ENCODE data around the gene ASCC3.

Gene ASCC3, protein sequence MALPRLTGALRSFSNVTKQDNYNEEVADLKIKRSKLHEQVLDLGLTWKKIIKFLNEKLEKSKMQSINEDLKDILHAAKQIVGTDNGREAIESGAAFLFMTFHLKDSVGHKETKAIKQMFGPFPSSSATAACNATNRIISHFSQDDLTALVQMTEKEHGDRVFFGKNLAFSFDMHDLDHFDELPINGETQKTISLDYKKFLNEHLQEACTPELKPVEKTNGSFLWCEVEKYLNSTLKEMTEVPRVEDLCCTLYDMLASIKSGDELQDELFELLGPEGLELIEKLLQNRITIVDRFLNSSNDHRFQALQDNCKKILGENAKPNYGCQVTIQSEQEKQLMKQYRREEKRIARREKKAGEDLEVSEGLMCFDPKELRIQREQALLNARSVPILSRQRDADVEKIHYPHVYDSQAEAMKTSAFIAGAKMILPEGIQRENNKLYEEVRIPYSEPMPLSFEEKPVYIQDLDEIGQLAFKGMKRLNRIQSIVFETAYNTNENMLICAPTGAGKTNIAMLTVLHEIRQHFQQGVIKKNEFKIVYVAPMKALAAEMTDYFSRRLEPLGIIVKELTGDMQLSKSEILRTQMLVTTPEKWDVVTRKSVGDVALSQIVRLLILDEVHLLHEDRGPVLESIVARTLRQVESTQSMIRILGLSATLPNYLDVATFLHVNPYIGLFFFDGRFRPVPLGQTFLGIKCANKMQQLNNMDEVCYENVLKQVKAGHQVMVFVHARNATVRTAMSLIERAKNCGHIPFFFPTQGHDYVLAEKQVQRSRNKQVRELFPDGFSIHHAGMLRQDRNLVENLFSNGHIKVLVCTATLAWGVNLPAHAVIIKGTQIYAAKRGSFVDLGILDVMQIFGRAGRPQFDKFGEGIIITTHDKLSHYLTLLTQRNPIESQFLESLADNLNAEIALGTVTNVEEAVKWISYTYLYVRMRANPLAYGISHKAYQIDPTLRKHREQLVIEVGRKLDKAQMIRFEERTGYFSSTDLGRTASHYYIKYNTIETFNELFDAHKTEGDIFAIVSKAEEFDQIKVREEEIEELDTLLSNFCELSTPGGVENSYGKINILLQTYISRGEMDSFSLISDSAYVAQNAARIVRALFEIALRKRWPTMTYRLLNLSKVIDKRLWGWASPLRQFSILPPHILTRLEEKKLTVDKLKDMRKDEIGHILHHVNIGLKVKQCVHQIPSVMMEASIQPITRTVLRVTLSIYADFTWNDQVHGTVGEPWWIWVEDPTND (N-terminal part only)

GRCh38 chr6:100880853-100881706 is at the start of gene ASCC3:
ASCC3 (minus strand) TSS chr6:100881329; CDS start chr6:100867997, 13,332 bp downstream.
- TF ChIP-seq GATA3 (IDR thresholded peaks at IDR 0.05; ENCODE audit: low read depth, low read length) = no peak
- TF ChIP-seq GATA2 (IDR thresholded peaks at IDR 0.05; ENCODE audit: low read depth, low read length) = no peak

DNA sequence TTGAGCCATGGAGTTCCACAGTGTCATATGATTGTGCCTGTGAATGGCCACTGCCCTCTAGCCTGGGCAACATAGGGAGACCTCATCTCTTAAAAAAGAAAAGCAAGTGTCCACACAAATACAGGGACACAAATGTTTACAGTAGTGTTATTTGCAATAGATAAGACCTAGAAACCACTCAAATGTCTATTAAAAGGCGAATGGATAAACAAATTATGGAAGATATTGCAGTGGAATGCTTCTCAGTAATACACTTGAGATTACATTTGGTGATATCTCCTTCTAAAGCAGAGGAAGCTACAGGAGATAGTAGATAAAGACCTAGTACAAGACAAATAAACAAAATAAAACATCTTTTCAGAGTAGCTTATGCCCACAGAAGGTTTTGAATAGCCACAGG is 44.6 kb upstream of the ASCC3 start:
- TF ChIP-seq GATA2 (IDR thresholded peaks at IDR 0.05; ENCODE audit: low read depth, low read length) = no peak
- no peak for TF ChIP-seq GATA3 (IDR thresholded peaks at IDR 0.05; ENCODE audit: low read depth, low read length)

GRCh38 chr6:100924534-100925227 is 43.6 kb upstream of the ASCC3 start:
- TF ChIP-seq GATA2 (IDR thresholded peaks at IDR 0.05; ENCODE audit: low read depth, low read length) = no peak
- no peak for TF ChIP-seq GATA3 (IDR thresholded peaks at IDR 0.05; ENCODE audit: low read depth, low read length)

DNA sequence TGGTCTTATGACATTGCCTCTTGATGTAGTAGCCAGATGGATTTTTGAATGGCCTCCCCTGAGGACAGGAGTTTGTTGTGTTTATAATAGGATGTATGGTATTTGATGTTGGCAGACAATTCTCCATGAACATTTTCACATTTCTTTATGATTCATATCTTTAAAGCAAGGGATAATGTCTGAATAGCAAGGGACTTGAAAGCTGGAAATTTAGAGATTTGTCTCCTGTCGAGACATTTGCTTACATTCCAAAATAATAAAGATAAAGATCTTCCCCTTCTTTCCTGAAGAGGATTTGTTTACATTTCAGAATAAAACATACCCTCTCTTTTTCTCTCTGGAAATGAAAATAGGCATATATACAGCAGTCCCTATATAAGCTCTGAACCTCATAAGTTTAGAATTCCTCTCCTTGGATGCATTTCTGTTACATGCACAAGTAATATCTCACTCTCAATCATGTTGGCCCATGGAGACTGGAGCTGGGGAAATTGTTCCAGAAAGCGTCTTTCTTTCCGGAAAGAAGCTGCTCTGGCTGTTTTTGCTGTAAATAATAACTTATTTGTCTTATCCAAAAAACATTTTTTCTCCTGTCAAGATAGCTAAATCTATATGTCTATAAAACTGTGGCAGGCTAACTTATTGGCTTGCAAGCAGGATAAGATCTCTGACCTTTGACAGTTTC is 42.5 kb upstream of the ASCC3 start:
- TF ChIP-seq GATA2 (IDR thresholded peaks at IDR 0.05; ENCODE audit: low read depth, low read length) (no peak), GATA3 (IDR thresholded peaks at IDR 0.05; ENCODE audit: low read depth, low read length) (no peak)

DNA sequence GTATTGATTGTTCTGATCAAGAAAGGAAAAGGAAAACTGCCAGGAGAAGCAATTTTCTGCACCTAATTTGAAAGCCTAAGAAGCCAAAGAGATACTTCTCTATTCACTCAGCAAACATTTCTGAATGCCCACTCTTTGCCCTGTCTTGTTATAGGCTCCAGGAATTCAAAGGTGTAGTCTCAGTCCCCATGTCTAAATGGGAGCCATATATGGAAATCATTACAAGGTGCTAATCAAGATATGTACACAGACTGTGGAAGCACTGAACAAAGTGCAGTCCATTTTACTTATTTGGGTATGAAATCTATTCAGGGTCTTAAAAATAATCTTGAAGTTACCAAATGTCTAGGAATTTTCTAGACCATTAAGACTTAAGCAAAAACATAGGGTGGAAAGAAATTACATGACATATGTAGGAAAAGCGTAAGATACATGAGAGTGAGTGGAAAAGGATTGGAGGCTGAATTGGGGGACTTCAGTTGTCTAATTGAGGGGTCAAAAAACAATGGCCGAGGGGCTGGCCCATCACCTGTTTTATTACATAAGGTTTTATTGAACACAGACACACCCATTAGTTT is 39.0 kb upstream of the ASCC3 start:
- TF ChIP-seq GATA2 (IDR thresholded peaks at IDR 0.05; ENCODE audit: low read depth, low read length) = no peak
- no peak for TF ChIP-seq GATA3 (IDR thresholded peaks at IDR 0.05; ENCODE audit: low read depth, low read length)

GRCh38 chr6:100918152-100918551 is 37.0 kb upstream of the ASCC3 start:
- TF ChIP-seq GATA3 (IDR thresholded peaks at IDR 0.05; ENCODE audit: low read depth, low read length) = no peak
- TF ChIP-seq GATA2 (IDR thresholded peaks at IDR 0.05; ENCODE audit: low read depth, low read length) = no peak

DNA sequence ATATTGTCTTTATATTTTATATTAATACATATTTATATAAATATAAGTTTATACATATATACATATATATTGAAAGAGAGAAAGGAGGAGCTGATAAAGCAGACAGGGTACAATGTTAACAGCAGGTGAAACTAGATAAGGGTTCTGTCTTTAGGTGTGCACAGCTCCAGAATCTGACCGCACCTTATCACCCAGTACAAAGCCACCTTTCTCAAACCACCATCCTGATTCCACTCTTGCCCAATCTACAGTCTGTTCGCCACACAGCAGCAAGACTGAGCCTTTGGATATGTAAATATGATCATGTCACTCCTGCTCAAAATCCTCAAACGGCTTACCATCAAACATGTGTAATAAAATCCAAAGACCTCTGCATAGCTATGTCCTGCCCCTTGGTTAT is 34.7 kb upstream of the ASCC3 start:
- TF ChIP-seq GATA2 (IDR thresholded peaks at IDR 0.05; ENCODE audit: low read depth, low read length) (no peak), GATA3 (IDR thresholded peaks at IDR 0.05; ENCODE audit: low read depth, low read length) (no peak)

- TF ChIP-seq GATA2 (IDR thresholded peaks at IDR 0.05; ENCODE audit: low read depth, low read length) (no peak), GATA3 (IDR thresholded peaks at IDR 0.05; ENCODE audit: low read depth, low read length) (no peak)
Observed at GRCh38 chr6:100913400-100914276, 32.5 kb upstream of the ASCC3 start.

DNA sequence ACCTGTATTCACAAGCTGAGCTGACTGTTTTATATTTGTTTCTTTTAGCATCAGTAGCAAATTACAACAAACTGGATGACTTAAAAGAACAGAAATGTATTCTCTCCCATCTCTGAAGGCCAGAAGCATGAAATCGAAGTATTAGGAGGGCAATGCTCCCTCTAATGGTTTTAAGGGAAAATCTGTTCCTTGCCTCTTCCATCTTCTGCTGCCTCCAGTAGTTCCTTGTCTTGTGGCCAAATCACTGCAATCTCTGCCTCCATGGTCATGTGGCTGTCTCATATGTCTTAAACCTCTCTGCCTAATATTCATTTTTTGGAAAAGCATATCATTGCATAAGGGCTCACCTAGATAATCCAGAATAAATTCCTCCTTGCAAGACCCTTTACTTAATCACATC is 25.2 kb upstream of the ASCC3 start:
- TF ChIP-seq GATA3 (IDR thresholded peaks at IDR 0.05; ENCODE audit: low read depth, low read length) (no peak), GATA2 (IDR thresholded peaks at IDR 0.05; ENCODE audit: low read depth, low read length) (no peak)

GRCh38 chr6:100905067-100905466 is 23.9 kb upstream of the ASCC3 start:
- TF ChIP-seq GATA2 (IDR thresholded peaks at IDR 0.05; ENCODE audit: low read depth, low read length) = no peak
- no peak for TF ChIP-seq GATA3 (IDR thresholded peaks at IDR 0.05; ENCODE audit: low read depth, low read length)

DNA sequence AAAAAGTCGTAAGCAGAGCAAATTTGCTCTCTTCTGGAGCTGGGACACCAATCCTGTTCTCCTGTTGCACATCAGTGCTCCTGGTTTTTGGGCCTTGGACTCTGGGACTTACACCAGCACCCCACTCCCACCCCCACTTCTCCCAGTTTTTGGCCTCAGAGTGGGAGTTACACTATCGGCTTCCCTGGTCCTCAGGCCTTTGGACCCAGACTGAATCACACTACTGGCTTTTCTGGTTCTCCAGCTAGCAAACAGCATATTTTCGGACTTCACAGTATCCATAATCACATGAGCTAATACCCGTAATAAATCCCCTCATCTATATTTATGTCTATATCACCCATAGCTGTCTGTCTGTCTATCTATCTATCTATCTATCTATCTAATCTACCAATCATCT is 23.2 kb upstream of the ASCC3 start:
- no peak for TF ChIP-seq GATA2 (IDR thresholded peaks at IDR 0.05; ENCODE audit: low read depth, low read length)
- no peak for TF ChIP-seq GATA3 (IDR thresholded peaks at IDR 0.05; ENCODE audit: low read depth, low read length)

All from SH-SY5Y (cell line).